NCI-H524 treated with DMSO at 0.1 percent for 48 hours (cell line): ENCODE results near the gene AOPEP.

Experiments
- DNase-seq: peaks from one replicate; lab custom pipeline; 2025; lab: John Stamatoyannopoulos, UW

AOPEP gene

GRCh38 chr9:94915476-94916450 is 189.3 kb downstream of the AOPEP start:
- DNase-seq: no peak

DNA sequence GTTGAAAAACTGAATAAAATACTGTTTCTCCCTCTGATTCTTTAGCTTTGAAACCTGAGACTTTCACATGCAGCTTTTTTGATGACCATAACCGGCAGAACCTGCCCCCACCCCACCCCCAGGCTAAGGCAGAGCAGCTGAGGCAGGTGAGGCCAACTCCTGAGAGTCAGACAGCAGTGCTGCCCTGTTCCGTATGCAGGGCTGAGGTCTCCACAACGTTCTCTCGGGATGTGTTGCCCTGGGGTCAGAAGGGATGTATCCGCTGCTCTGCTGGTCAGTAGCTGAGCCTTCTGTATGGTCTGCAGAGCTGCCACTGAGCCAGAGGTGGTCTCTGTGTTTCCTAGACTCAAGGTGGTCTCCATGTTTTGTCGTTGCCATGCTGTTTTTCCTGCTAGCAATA is 190.5 kb downstream of the AOPEP start:
- DNase-seq: no peak

DNA sequence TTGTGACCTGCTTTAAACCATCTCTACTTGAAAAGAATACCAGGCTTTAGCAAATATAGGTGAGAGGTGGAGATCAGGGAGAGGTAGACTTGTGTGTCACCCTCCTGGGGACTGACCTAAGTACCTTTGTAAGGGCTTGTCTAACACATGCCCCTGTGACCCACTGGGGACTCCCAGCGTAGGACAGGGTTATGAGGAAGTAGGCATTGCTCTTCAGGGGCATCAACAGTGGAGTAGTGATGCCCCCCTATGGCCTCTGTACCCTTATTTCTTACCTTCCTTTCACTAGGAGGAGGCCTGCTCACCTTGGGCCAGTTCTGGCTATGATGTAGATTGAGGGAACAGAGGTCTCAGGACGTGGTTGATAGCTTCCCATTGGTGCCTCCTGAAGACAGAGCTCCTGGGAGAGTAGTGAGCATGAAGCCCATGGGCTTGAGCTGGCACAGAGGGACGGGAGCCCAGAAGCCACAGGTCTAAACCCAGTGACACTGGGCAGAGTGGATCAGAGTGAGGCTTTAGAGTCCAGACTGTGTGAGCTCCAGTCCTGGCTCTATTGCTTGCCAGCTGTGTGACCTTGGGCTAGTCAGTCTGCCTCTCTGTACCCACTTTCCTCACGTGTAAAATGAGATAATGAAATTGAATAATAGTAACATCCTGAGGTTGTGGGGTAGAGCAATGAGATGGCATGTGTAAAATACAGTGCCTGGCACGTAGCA is 191.7 kb downstream of the AOPEP start:
- no peak for DNase-seq

DNA sequence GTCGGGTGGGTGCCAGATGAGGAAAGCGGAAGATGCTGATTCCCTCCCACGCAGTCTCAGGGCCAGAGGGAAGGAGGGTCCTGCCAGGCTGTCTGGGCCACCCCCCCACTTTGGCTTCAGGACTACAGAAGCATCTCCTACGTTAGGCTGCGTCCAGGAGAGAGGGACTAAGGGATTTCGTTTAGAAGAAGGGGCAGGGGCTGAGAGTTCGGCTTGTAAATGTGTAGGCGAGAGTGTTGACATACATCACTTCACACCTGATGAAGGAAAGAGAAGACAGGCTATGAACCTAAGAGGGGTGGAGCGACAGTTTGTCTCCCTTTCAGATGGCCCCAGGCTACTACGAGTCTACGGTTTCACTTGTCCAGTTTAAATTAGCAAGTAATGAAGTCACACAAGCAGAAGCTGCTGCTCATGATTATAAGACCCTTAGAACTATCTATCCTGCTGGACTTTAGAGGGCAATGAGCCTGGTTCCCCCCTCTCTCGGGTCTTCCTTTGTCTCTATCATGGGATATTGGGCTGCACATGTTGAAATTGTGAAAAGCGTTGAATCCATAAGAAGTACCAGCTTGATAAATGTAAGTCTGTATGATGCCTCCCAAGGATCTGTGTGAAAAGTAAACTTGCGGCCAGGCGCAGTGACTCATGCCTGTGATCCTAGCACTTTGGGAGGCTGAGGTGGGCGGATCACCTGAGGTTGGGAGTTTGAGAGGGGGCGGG is 193.0 kb downstream of the AOPEP start:
- no peak for DNase-seq

- no peak for DNase-seq
Observed at GRCh38 chr9:94920420-94921091, 194.1 kb downstream of the AOPEP start.

- DNase-seq: no peak
Observed at GRCh38 chr9:94921092-94921471, 194.6 kb downstream of the AOPEP start.

- no peak for DNase-seq
Observed at GRCh38 chr9:94921656-94922055, 195.2 kb downstream of the AOPEP start.

GRCh38 chr9:94922098-94922607 is 195.7 kb downstream of the AOPEP start:
- DNase-seq: no peak

DNA sequence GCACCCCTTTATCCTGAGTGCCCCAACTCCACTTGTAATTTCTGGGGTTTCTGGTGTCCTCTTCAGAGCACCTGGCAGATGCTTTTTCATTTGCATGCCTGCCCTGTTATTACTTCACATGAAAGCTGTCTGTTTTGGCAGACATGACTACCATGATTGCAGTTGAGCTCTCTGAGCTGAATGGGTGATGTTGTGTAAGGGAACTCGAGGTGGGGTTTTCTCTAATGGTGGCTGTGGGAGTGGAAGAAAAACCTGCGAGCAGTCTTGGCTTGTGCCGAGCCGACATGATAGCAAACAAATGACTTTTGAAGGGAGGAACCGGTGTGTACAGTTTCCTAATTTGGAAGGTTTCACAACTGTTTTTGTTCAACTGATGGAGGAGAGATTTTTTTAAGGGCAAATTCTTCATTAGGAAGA is 196.2 kb downstream of the AOPEP start:
- DNase-seq: no peak

DNA sequence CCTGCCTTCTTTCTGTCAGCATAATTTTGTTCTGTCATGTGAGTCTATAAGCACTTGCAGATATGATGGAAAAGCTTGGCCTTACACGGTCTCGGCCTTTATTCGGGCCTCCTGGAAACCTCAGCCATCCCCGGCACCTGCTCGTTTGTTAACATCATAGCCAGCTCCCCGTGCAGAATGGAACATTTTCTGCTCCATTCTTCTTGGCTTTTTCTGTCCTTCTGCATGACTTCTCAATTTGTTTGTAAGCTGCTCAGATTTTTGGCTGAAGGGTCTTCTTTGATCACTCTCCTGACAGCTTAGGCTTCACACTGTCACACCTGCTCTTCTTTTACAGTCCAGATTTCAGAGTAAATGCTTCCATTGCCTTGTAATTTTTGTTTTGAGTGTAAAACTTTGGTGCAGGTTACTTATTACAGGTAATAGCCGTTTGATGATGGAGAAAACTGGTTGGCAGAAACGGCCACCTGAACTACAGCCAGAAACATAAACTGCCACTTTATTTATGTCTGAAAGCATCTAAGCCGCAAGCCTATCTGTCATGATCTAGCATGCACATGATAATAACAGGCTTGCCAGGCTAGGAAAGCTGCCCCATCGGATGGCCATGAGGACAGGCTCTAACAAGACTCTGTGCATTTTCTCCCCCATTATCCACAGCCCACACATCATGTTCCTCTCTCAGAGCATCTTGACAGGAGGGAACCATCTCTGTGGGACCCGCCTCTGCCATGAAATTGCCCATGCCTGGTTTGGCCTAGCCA is 197.0 kb downstream of the AOPEP start:
- DNase-seq: no peak

DNA sequence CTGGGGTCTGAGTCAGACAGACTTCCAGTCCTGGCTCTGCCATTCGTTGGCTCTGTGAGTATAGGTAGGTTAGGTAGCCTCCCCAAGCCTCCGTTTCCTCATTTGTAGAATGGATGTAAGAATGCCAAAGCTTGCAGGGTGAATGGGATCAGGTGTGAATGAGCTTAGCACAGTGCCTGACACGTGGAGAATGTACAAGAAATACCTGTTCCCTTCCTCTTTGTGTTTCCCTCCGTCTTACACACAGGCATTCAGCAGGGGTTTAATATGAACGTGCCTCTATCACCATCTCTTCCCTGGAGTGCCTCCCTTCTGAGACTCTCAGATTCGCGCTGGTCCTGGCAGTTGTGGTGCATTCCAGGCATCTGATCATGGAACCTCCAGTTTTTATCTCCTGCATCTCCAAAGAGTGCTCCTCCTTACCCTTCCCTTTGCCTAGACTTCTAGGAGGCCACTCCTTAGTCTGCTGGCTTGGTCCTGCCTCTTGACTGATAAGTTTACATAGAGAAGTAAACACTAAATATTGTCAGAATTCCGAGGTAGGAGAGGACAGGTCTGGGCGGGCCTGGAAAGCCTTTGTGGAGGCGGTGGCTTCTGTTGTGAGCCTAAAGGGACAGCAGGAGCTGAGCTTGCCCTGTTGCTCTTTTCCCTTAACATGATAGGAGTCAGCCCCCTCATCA is 199.4 kb downstream of the AOPEP start:
- no peak for DNase-seq

GRCh38 chr9:94926431-94926800 is 199.9 kb downstream of the AOPEP start:
- no peak for DNase-seq

DNA sequence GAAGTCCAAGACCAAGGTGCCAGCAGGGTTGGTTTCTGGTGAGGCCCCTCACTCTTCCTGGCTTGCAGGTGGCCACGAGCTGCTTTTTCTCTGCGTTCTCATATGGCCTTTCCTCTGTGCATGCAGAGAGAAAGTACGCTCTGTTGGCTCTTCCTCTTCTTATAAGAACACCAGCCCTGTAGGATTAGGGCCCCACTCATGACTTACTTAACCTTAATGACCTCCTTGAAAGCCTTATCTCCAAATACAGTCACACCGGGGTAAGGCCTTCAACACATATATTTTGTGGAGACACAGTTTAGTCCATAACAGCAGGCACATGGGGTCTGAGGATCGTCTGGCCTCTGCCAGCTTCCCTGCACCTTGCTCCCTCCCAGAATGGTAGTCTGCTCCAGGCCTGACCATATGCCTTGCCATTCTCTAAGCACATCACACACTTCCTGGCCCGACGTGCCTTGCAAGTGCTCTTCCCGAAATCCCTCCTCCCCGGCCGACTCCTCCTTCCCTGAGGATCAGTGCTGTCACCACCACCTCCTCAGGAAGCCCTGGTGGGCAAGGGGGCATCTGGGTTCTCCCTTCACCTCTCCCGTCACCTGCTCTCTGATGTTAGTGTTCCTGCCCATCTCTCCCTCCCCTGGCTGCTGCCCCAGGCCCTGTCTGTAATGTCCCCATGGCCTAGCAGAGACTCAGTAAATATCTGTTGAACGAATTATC is 200.7 kb downstream of the AOPEP start:
- DNase-seq: no peak

DNA sequence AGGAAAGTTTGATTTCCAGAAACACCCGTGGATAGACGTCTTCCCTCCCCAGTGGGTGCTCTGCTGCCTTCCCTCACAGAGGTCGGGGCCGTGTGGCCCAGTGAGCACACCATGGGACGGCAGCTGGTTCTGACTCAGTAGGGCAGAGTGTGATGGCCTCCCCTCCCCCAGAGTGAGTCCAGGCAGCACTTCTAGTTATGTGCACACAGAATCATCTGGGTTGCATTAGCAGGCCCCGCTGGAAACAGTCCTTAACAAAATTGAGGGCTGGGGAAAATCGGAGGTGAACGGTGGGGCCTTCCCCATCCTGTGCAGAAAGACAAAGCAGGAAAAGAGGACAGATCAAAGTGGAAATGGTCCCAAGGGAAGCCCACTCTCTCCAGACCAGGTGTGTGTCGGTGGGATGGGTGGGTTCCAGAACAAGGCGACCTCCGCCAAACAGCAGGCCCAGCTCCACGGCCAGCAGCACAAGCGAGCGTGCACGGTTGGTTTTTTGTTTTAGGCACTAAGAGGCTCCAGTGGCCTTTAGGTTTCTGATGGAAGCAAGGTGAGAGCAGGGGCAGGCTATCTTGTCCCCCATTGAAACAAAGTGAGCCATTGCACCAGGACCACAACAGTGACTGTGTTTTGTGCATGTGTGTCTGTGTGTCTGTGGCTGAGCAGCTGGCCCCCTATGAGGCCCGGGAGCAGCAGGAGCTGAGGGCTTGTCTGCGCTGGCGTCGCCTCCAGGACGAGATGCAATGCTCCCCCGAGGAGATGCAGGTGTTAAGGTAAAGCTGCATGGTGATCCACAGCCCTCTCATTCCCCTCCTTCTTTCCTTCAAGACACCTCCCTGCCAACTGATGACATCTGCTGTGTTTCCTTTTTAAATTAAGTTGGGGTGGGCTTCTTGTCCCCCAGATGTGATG is 201.5 kb downstream of the AOPEP start:
- no peak for DNase-seq

- no peak for DNase-seq
Observed at GRCh38 chr9:94928691-94929368, 202.3 kb downstream of the AOPEP start.

DNA sequence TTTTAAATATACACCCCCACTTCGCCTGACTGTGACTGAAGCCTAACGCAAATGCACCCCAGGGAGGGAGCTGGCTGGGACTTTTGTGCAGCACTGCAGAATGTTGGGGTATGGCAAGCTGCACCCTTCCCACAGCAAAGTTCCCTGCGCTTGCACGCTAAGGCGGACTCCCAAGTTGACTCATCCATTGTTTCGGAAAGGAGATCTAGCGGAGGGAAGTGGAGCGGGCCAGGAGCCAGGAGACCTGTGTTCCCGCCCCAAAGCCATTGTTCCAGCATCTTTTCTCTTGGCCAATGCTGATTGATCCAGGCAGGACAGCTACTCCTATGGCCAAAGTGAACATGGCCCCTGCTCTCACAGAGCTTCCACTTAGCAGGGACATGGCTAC is 202.9 kb downstream of the AOPEP start:
- DNase-seq: no peak

DNA sequence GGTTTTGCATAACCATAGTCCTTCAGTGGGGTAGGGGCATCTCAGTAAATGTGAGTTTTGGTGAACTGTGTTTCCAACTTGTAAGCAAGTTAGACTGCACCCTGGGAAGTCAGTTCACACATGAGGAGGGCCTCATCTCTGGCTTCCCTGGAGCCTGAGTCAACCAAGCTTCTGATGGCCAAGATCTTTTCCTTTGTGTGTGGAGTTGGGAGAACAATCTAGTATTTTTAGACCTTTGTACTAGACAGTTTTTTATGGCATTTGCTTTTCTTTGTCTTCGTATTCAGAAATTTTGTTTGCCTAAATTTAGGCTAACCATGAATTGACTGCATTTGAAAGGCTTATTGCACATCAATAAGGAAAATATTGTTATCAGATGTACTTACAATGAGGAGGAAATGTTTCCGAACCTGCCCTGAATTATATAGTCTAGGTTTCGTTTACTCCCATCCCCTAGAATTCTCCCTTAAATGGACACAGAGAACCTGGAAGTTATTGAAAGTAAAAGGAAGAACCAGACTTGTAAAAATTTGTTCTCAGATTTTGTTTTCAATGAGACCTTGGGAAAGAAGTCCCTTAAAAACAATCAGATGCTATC is 204.6 kb downstream of the AOPEP start:
- DNase-seq: no peak

DNA sequence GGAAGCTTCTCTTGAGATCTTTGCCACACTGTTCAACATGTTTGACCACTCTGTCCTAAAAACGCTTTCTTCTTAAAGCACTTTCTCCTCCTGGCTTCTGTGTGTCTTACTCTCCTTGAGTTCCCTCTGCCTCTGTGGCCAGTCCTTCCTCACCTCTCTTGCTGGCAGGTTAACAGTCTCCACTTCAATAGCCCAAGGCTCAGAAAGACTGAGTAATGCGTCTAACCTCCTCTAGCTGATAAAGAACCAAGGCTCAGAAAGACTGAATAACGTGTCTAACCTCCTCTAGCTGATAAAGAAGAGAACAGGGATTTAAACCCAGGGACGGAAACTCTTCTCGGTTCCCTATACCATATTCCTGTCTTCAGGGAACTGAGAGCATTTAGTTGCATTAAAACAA is 205.2 kb downstream of the AOPEP start:
- no peak for DNase-seq
